Naive thymus-derived CD4-positive, alpha-beta T cell (primary cell): ENCODE measurements around the gene WDFY3. TPM values are rescaled to one million over a fixed set of nuclear protein-coding genes. Genes with fewer than 3 reads are reported as not detected.

Source experiments
- ATAC-seq: fragments of 150-1000 bp; cut with Tn5 transposase; 2 replicates; pipeline ENCODE4 v1.10.0; 2021; ENCODE audit warnings: mild to moderate bottlenecking, moderate library complexity
- CTCF ChIA-PET: fragments of 350-600 bp; sonication (Branson Sonifier 250); formaldehyde crosslinking; loops from one replicate; lab custom pipeline; 2021; ENCODE audit warnings: antibody characterized with exemption; lab: Charles Lee
- POLR2A ChIA-PET: fragments of 350-600 bp; sonication (Branson Sonifier 250); formaldehyde crosslinking; loops from one replicate; lab custom pipeline; 2021; ENCODE audit warnings: antibody characterized with exemption, inconsistent platforms; lab: Charles Lee
- DNase-seq, 9 donors: peaks; one replicate each; pipeline versions ENCODE4 v3.0.0 to v3.0.0-alpha.2; 2020 to 2022; ENCODE audit warnings: mixed read lengths in 1 of 9
- H3K27ac ChIP-seq: one replicate; pipeline ENCODE4 v1.7.0; 2013; ENCODE audit warnings: mild to moderate bottlenecking, low read depth, low read length, moderate library complexity
- H3K27me3 ChIP-seq, 2 donors: one replicate each; pipeline ENCODE4 v1.7.0; 2013; ENCODE audit warnings: low read length in 2 of 2, mild to moderate bottlenecking in 2 of 2, moderate library complexity in 2 of 2; ENCODE audit not compliant: control insufficient read depth in 2 of 2, insufficient read depth in 2 of 2
- H3K36me3 ChIP-seq, 3 experiments: 1 replicate in 2 of 3; 2 replicates in 1 of 3; pipeline ENCODE4 v1.7.0; 2013; ENCODE audit warnings: low read length in 3 of 3, mild to moderate bottlenecking in 3 of 3, moderate library complexity in 1 of 3; ENCODE audit not compliant: insufficient read depth in 3 of 3, control insufficient read depth in 2 of 3
- H3K4me1 ChIP-seq, 2 donors: one replicate each; pipeline ENCODE4 v1.7.0; 2013; ENCODE audit warnings: low read length in 2 of 2, mild to moderate bottlenecking in 2 of 2, moderate library complexity in 1 of 2; ENCODE audit not compliant: control insufficient read depth in 2 of 2, insufficient read depth in 2 of 2
- H3K4me3 ChIP-seq: 2 replicates; pipeline ENCODE4 v1.7.0; 2013; ENCODE audit warnings: mild to moderate bottlenecking, low read length
- H3K9me3 ChIP-seq, 3 experiments: 1 replicate in 2 of 3; 2 replicates in 1 of 3; pipeline ENCODE4 v1.7.0; 2013; ENCODE audit warnings: low read length in 3 of 3; ENCODE audit not compliant: control insufficient read depth in 2 of 3
- H3K27ac Mint-ChIP-seq, 9 donors: one replicate each; pipeline ENCODE4 v1.8.0; 2020 to 2022; ENCODE audit warnings: mixed read lengths in 9 of 9, mild to moderate bottlenecking in 8 of 9, moderate library complexity in 5 of 9, inconsistent platforms in 2 of 9
- H3K27me3 Mint-ChIP-seq, 5 donors: one replicate each; pipeline ENCODE4 v1.8.0; 2021 to 2022; ENCODE audit warnings: mixed read lengths in 5 of 5, mild to moderate bottlenecking in 1 of 5
- H3K36me3 Mint-ChIP-seq, 5 donors: one replicate each; pipeline ENCODE4 v1.8.0; 2020 to 2022; ENCODE audit warnings: mixed read lengths in 5 of 5, mild to moderate bottlenecking in 3 of 5, inconsistent platforms in 1 of 5
- H3K4me1 Mint-ChIP-seq, 7 donors: one replicate each; pipeline ENCODE4 v1.8.0; 2020 to 2022; ENCODE audit warnings: mixed read lengths in 7 of 7, mild to moderate bottlenecking in 3 of 7, inconsistent platforms in 1 of 7
- H3K4me3 Mint-ChIP-seq, 10 donors: one replicate each; pipeline ENCODE4 v1.8.0; 2020 to 2022; ENCODE audit warnings: mild to moderate bottlenecking in 10 of 10, mixed read lengths in 10 of 10, moderate library complexity in 6 of 10, inconsistent platforms in 2 of 10
- H3K9me3 Mint-ChIP-seq, 11 donors: one replicate each; pipeline ENCODE4 v1.8.0; 2020 to 2022; ENCODE audit warnings: mixed read lengths in 11 of 11, mild to moderate bottlenecking in 4 of 11, inconsistent platforms in 1 of 11, moderate library complexity in 1 of 11
- intact Hi-C, 2 donors: fragments of 100-400 bp; cut with micrococcal nuclease; formaldehyde crosslinking; loops; one replicate each; pipeline ENCODE4 v1.15.1; 2023
- polyA plus RNA-seq, 2 donors: library from polyadenylated mRNA; unstranded; fragments of 300-500 nt; fragmentation: Illumina TruSeq; gene quantifications; one replicate each; pipeline ENCODE4 v1.2.3, GENCODE V29; 2021
- total RNA-seq, 6 experiments: library from RNA in 5 of 6; stranded (reverse) in 5 of 6; gene quantifications; 1 replicate in 5 of 6; 2 replicates in 1 of 6; pipeline ENCODE4 v1.2.3 and lab custom pipeline; 2021 to 2026

Gene WDFY3
- total and polyA plus RNA-seq, 7 experiments from 2014 or later, result 0.07 to 31.4 (median 1.6) TPM; not detected in 2

GRCh38 chr4:84954982-84955567, 11.4 kb downstream of the WDFY3 start:
- ChIA-PET CTCF (no interaction called here), POLR2A (no interaction called here)

DNA sequence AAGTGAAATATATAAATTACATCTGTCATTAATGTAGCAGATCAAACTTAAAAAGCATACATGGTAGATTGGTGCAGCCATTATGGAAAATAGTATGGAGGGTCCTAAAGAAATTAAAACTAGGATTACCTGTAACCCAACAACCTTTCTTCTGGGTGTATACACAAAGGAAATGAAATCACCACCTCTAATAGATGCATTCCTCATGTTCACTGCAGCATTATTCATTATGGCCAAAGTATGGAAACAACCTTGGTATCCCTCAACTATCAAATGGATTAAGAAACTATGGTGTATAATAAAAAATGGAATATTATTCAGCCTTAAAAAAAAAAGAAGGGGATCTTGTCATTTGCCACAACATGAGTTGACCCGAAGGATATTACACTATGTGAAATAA, 13.7 kb downstream of the WDFY3 start:
- DNase-seq (no peak), ATAC-seq (no peak)
- no peak overlapping the region for H3K27ac ChIP-seq
- H3K9me3 Mint-ChIP-seq, result no peaks in the 10 kb centered on the region
- CTCF ChIA-PET, result no interaction called here
- no peaks in the 10 kb centered on the region for H3K36me3 Mint-ChIP-seq
- H3K27me3 ChIP-seq, result no peaks in the 10 kb centered on the region
- no peaks in the 10 kb centered on the region for H3K4me1 ChIP-seq
- H3K4me3 ChIP-seq, result no peak overlapping the region
- no peaks in the 10 kb centered on the region for H3K4me1 Mint-ChIP-seq
- intact Hi-C loops, result no loop called here
- H3K27ac Mint-ChIP-seq, result no peak overlapping the region
- H3K36me3 ChIP-seq, result no peaks in the 10 kb centered on the region
- H3K4me3 Mint-ChIP-seq, result no peak overlapping the region
- POLR2A ChIA-PET, result no interaction called here
- no peaks in the 10 kb centered on the region for H3K9me3 ChIP-seq
- H3K27me3 Mint-ChIP-seq, result peaks cover 0 to 11% (median 0%) of the 10 kb centered on the region in 5 donors

More at GRCh38 chr4:84954982-84955567, 11.4 kb downstream of the WDFY3 start:
- Histone ChIP-seq H3K36me3 (no peaks in the 10 kb centered on the region), H3K27me3 (no peaks in the 10 kb centered on the region), H3K4me1 (no peaks in the 10 kb centered on the region), H3K27ac (no peak overlapping the region), H3K4me3 (no peak overlapping the region), H3K9me3 (no peaks in the 10 kb centered on the region)
- Mint-ChIP-seq H3K27me3 (peaks cover 0 to 4% (median 2%) of the 10 kb centered on the region in 5 donors), H3K27ac (no peak overlapping the region), H3K4me3 (no peak overlapping the region), H3K4me1 (no peaks in the 10 kb centered on the region), H3K9me3 (no peaks in the 10 kb centered on the region), H3K36me3 (no peaks in the 10 kb centered on the region)
- intact Hi-C loops, result no loop called here
- DNase-seq (no peak), ATAC-seq (no peak)

DNA sequence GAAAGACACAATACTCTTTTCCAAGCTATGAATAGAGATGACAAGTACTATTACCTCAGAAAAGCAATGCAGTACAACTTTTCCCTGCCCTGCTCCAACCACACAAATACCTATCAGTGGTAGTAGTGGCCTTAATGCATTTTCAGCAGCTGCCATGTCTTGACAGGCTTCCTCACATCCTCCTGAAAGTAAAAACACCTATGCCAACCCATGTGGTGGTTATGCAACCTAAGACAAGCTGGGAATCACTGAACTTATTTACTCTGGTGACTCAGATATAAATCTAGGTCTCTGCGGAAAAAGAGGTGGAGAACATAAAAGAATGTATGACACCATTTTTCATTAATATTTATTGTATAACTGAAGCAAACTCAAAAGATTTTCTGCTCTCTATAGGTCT, 14.5 kb downstream of the WDFY3 start:
- Histone ChIP-seq H3K4me3 (no peak overlapping the region), H3K27ac (no peak overlapping the region), H3K4me1 (no peaks in the 10 kb centered on the region), H3K36me3 (no peaks in the 10 kb centered on the region), H3K27me3 (no peaks in the 10 kb centered on the region), H3K9me3 (no peaks in the 10 kb centered on the region)
- intact Hi-C loops, result no loop called here
- ATAC-seq (no peak), DNase-seq (no peak)
- no peaks in the 10 kb centered on the region for H3K9me3 Mint-ChIP-seq
- peaks cover 0 to 13% (median 0%) of the 10 kb centered on the region in 5 donors for H3K27me3 Mint-ChIP-seq
- POLR2A ChIA-PET, result no interaction called here
- no peaks in the 10 kb centered on the region for H3K36me3 Mint-ChIP-seq
- H3K4me3 Mint-ChIP-seq, result no peak overlapping the region
- CTCF ChIA-PET, result no interaction called here
- H3K27ac Mint-ChIP-seq, result no peak overlapping the region
- H3K4me1 Mint-ChIP-seq, result no peaks in the 10 kb centered on the region

DNA sequence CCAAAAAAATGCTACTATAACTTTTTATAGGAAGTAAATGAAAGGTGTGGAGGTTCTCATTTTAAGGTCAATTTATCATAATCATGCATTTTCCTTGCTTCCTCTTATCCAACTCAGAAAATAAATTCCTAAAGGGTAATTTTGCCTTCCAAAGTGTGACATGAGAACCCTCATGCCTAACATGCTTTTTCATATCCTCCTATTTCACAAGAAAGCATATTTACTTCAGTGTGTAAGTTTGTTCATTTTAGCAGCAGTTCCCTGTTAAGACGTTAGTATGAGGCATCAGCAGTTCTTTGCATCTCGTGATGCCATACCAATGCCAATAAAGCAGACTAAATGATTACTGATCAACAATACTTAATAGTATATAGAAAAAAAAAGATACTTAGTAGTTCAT, 18.4 kb downstream of the WDFY3 start:
- CTCF ChIA-PET, result no interaction called here

GRCh38 chr4:84944947-84945346, 21.5 kb downstream of the WDFY3 start:
- intact Hi-C loops, result no loop called here
- Mint-ChIP-seq H3K9me3 (peaks cover 0 to 24% (median 8%) of the 10 kb centered on the region in 11 donors), H3K27ac (no peak overlapping the region), H3K4me3 (no peak overlapping the region), H3K36me3 (no peaks in the 10 kb centered on the region), H3K27me3 (peaks cover 0 to 13% (median 0%) of the 10 kb centered on the region in 5 donors), H3K4me1 (no peaks in the 10 kb centered on the region)
- H3K4me1 ChIP-seq, result no peaks in the 10 kb centered on the region
- H3K36me3 ChIP-seq, result no peaks in the 10 kb centered on the region
- DNase-seq, result no peak
- H3K4me3 ChIP-seq, result no peak overlapping the region
- H3K27ac ChIP-seq, result no peak overlapping the region
- ChIA-PET POLR2A (no interaction called here), CTCF (no interaction called here)
- H3K9me3 ChIP-seq, result no peaks in the 10 kb centered on the region
- no peaks in the 10 kb centered on the region for H3K27me3 ChIP-seq
- no peak for ATAC-seq

More for the DNA sequence above, 18.4 kb downstream of the WDFY3 start:
- Histone ChIP-seq H3K27ac (no peak overlapping the region), H3K27me3 (no peaks in the 10 kb centered on the region), H3K36me3 (no peaks in the 10 kb centered on the region), H3K4me1 (no peaks in the 10 kb centered on the region), H3K4me3 (no peak overlapping the region), H3K9me3 (no peaks in the 10 kb centered on the region)
- intact Hi-C loops, result no loop called here
- no peaks in the 10 kb centered on the region for H3K4me1 Mint-ChIP-seq
- H3K27me3 Mint-ChIP-seq, result peaks cover 0 to 13% (median 0%) of the 10 kb centered on the region in 5 donors
- no peak for ATAC-seq
- no peak for DNase-seq
- H3K36me3 Mint-ChIP-seq, result no peaks in the 10 kb centered on the region
- no peak overlapping the region for H3K4me3 Mint-ChIP-seq
- POLR2A ChIA-PET, result no interaction called here
- peaks cover 0 to 1% (median 0%) of the 10 kb centered on the region in 11 donors for H3K9me3 Mint-ChIP-seq
- no peak overlapping the region for H3K27ac Mint-ChIP-seq

DNA sequence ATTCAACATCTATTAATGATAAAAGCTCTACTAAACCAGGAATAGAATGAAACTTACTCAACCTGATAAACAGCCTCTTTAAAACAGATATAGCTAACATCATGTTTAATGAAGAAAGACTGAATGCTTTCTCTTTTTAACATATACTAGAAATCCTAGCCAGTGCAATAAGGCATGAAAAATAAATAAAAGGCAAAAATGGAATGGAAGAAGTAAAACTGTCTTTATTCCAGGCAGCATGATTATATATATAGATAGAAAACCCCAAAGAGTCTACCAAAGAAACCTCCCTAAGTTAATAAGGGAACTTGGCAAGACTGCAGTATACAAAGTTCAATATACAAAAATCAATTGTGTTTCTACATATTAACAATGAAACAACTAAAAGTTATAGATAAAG, 25.5 kb downstream of the WDFY3 start:
- Histone ChIP-seq H3K27me3 (no peaks in the 10 kb centered on the region), H3K4me3 (no peak overlapping the region), H3K9me3 (no peaks in the 10 kb centered on the region), H3K4me1 (no peaks in the 10 kb centered on the region), H3K27ac (no peak overlapping the region), H3K36me3 (no peaks in the 10 kb centered on the region)
- intact Hi-C loops, result no loop called here
- no peaks in the 10 kb centered on the region for H3K4me1 Mint-ChIP-seq
- H3K4me3 Mint-ChIP-seq, result no peak overlapping the region
- peaks cover 0 to 30% (median 11%) of the 10 kb centered on the region in 11 donors for H3K9me3 Mint-ChIP-seq
- no peak overlapping the region for H3K27ac Mint-ChIP-seq
- ATAC-seq (no peak), DNase-seq (no peak)
- peaks cover 0 to 4% (median 0%) of the 10 kb centered on the region in 5 donors for H3K27me3 Mint-ChIP-seq
- ChIA-PET POLR2A (no interaction called here), CTCF (no interaction called here)
- no peaks in the 10 kb centered on the region for H3K36me3 Mint-ChIP-seq

GRCh38 chr4:84939113-84939512, 27.4 kb downstream of the WDFY3 start:
- no peak overlapping the region for H3K27ac ChIP-seq
- CTCF ChIA-PET, result no interaction called here
- DNase-seq (no peak), ATAC-seq (no peak)
- no peak overlapping the region for H3K4me3 ChIP-seq
- no peaks in the 10 kb centered on the region for H3K36me3 ChIP-seq
- no peaks in the 10 kb centered on the region for H3K27me3 ChIP-seq
- no peaks in the 10 kb centered on the region for H3K9me3 ChIP-seq
- no peaks in the 10 kb centered on the region for H3K4me1 Mint-ChIP-seq
- no peaks in the 10 kb centered on the region for H3K4me1 ChIP-seq
- no peak overlapping the region for H3K4me3 Mint-ChIP-seq
- intact Hi-C loops, result no loop called here
- peaks cover 0 to 33% (median 13%) of the 10 kb centered on the region in 11 donors for H3K9me3 Mint-ChIP-seq
- no peak overlapping the region for H3K27ac Mint-ChIP-seq
- POLR2A ChIA-PET, result no interaction called here
- peaks cover 0 to 6% (median 0%) of the 10 kb centered on the region in 5 donors for H3K27me3 Mint-ChIP-seq
- H3K36me3 Mint-ChIP-seq, result no peaks in the 10 kb centered on the region
